Left hindlimb (tissue), 1 donor: Measurements from ENCODE around the gene CFAP99.

ENCODE experiments used
- DNase-seq: peaks from one replicate; pipeline ENCODE4 v3.0.0-alpha.2; 2018

The CFAP99 gene

GRCh38 chr4:2432004-2432403 lies 13.2 kb downstream of the CFAP99 start:
- DNase-seq: no peak

DNA sequence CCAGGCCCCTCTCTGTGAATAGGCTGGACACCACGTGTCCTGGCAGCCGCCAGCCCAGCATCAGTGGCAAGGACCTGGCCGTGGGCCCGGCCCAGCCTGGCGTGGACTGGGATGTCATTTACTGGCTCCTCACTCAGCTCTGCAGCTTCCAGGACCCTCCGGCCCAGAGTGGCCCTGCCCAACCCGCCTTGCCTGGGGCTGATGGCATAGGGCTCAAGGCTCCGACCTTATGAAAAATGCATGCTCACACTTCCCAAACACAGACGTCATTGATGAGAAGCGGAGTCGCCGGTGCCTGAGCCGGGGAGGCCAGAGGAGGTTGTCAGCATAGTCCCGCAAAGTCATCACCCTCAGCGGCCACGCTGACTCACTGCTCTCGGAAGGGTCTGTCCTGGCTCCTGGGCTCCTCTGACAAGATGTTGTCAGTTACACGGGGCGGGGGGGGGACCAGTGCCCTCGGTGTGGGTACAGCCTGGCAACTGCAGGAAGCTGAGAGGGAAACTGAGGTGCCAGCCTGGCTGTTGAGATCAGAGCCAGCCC lies 14.3 kb downstream of the CFAP99 start:
- no peak for DNase-seq

DNA sequence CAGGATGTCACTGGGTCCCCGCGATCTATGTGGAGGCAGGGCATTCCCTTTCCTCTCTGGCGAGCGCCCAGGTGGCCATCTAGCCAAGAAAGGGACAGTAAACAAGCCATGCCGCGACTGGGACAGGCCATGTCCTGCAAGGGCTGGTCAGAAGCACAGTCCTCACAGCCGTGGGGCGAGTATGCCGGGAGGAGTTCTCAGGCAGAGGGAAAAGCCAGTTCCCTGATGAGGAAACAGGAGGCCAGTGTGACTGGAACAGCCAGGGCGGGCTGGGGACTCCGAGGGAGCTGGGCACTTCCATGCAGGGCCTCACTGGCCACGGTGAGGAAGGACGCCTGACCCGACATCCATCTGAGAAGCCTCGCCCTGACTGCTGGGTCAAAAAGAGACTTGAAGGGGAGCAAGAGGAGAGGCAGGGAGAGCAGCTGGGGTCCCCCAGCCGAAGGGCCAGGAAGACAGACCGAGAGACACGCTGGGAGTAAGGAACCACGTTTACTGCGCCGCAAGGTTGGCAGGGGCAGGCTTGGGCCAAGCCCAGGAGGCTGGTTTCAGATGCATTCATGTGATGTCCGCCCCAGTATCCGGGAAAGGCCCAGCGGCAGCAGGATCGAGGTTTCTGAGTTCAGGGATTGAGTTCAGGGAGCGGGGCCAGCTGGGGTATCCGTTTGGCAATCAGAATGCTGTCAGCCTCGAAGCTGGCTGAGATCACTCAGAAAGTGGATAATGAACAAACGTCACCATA lies 15.0 kb downstream of the CFAP99 start:
- DNase-seq: no peak

GRCh38 chr4:2434420-2434819 lies 15.7 kb downstream of the CFAP99 start:
- no peak for DNase-seq

DNA sequence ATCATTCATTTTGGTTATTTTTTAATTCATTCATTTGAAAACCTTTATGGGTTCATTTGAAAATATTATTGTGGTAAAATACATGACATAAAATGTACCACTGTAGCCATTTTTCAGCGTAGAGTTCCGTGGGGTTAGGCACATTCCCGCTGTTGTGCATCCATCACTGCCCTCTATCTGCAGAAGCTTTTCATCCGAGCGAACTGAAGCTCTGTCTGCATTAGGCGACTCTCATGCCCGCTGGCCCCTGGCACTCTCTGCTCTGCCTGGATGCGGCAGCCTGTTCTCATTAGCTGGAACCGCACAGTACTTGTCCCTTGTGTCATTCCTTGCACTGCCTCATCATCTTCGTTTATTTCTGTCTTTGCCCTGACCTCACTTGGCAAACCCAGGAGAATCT lies 17.5 kb downstream of the CFAP99 start:
- DNase-seq: no peak

DNA sequence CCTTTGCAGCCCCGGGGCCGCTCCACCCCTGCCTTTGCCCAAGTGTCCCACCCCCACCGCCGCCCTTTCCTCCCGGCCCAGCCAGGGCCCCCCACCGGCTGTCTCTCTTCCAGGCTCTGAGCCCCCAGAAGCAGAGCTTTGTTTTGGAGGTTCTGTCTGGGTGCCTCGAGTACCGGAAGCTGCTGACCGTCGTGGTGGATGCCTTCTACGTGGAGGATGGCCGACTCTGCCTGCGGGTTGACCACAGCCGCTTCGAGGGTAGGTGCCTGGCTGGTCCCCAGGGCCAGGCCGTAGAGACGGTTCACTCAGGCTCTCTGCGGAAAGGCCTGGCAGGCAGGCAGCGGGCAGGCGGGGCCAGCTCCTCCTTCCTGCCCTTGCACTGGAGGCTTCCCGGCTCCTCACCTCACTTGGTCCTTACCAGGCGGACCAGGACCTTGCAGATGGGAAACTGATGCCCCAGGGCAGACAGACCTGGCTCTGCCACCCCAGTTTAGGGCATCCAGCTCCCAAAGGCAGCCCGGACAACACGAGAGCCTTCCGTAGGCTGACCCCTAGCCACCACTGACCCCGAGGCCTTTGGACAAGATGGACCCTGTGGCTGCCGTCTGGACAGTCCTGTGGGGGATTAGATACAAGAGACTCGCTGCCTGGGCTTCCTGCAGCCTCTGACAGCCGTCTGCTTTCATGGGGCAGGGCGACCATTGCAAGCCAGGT lies 18.2 kb downstream of the CFAP99 start:
- DNase-seq: no peak

GRCh38 chr4:2437475-2438215 lies 18.9 kb downstream of the CFAP99 start:
- DNase-seq: no peak

DNA sequence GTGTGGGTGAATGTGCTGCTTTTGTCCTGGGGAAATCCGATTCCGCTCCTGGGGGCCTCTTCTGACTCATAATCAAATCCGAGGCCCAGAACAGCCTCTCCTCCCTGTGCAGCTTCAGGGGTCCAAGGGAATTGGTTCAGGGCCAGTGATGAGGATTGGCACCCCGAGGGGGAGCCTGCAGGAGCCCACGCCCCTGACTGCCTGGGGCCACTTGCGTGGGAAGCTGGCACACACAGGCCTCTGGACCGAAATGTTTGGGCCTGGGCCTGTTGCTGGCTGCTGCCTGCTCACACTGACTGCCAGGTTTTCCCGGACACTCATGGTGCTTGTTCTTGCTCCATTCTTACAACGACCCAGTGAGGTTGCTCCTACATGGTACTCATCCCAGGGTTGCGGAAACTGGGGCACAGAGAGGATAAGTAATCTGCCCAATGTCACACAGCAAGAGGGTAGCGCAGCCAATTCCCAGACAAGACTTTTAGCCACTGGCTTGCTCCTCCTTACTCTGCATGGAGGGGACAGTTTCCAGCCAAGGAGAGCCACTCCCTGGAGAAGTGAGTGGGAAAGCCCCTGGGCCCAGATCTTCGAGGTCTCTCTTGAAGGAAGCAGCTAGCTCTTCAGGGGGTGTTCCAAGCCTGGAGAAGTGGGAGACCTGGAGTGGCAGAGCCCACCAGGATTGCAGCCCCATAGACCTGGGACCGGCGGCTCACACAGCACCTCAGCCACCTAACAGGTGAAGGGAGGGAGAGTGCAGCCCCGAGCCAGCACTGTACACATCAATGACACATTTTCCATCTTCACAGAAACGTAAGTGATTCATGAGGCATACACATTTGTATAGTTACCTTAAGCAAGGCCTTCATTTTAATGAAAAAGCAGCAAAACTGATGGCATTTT lies 20.3 kb downstream of the CFAP99 start:
- no peak for DNase-seq

GRCh38 chr4:2441393-2442174 lies 22.8 kb downstream of the CFAP99 start:
- DNase-seq: no peak

DNA sequence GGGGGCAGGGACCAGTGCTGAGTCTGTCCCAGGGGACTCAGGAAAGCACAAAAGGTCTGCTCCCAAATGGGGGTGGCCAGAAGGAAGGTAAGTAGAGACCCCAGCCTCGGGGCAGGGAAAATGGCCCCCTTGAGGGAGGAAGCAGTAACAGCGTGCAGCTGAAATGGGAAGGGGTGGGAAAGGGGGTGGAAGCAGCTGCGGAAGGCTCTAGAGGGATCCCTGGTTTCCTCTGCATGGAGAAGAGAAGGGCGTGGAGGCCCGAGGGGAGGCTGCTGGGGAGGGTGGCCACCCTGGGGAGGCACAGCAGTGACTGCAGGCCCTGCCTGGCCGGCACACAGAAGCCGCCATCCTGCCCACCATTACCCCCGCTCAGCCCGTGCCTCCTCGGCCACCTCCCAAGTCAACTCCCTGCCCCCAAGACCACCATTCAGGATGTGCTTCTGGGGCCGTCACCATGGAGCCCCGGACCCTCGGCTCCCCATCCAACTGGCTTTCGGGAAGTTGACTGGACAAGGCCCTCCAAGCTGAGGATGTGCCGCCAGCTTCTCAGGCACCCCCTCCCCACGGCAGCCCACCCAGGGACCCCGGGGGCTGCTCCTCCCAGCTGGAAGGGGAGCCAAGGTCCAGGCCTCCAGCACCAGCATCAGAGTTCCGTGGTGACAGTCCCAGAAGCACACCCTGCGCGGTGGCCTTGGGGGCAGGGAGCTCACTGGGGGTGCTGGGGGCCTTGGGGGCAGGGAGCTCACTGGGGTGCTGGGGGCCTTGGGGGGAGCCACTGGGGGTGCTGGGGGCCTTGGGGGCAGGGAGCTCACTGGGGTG lies 23.6 kb downstream of the CFAP99 start:
- DNase-seq: no peak

DNA sequence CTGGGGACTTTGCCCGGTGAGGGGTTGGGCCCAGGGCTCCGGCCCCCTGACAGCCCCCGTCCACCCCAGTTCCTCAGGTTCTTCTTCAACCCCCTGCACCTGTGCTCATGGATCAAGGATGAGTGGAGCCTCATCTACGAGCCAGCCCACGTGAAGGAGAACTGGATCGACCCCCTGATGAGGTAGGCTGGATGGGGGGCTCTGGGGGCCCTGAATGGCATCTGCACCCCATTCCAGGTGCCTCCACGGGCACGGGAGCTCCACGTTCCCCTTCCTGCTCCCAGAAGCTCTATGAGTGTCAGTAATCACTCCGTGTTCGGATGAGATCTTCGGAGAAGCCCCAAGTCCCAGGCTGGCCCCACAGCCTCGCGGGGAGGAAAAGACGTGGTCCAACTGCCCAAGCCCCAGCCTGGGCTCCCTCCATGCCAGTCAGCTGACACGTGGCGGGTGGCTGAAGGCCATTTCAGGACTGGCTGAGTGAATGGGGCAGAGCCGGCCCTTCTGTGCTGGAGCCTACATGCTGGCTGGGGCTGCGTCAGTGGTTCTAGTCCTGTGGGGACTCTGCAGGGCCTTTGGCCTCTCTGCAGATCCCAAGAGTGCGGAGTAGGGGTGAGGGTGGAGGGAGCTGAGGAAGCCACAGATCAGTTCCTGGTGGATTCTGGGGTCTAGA lies 24.4 kb downstream of the CFAP99 start:
- DNase-seq: no peak

GRCh38 chr4:2443956-2444740 lies 25.4 kb downstream of the CFAP99 start:
- no peak for DNase-seq

GRCh38 chr4:2445130-2445529 lies 26.4 kb downstream of the CFAP99 start:
- DNase-seq: no peak

DNA sequence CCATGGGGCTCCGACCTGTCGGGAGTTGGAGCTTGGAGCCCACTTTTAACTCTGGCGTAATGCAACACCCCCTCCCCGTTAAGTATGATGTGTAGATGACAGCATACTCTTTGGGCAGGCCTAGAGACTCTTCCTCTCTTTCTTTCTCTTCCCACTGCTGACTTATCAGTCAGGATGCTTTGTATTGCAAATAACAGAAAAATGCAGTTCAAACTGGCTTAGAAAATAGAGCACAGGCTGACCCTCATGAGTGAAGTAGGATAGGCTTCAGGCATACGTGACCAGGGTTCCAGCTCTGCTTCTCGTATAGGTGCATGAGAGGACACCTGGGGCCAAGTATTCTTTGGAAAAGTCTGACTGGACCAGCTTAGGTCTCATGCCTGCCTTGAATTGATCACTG lies 26.8 kb downstream of the CFAP99 start:
- no peak for DNase-seq

GRCh38 chr4:2446656-2447564 lies 28.2 kb downstream of the CFAP99 start:
- DNase-seq: no peak

DNA sequence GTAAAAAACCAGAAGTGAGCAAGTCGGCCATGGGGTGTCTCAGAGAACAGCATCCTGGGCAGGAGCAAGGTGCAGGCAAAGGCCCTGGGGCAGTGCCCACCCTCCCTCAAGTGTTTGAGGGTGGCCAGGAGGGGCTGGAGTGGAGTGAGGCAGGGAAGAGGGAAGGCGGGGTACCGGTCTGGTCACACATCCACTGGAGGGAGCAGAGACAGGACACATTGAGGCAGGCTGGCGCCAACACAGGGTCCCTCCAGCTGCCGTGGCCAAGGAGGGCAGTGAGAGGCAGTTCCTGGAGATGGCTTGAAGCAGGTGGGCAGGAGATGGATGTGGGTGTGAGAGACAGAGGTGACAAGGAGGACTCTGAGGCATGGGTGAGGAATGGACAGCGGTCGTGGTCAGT lies 29.8 kb downstream of the CFAP99 start:
- DNase-seq: no peak

DNA sequence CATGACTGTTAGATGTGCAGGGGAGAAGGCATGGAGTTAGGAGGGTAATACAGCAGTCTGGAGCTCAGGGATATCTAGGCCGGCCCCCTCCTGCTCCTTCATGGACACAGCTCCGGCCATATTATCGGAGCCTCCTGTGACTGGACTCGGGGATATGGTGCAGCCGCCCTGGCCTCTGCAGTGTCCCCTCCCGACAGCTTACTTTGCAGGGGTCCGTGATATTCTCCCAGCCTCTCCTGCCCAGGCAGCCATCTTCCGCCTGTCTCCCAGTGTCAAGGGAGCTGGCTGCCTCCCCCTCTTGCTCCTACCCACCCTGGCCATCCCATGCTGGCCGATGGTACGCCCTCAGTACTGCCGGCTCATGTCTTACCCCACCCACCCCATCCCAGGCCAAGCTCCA lies 30.3 kb downstream of the CFAP99 start:
- no peak for DNase-seq
